Body of pancreas (tissue), 4 donors: Measurements from ENCODE around the gene CNTNAP2.

Source experiments
- CTCF ChIP-seq, 7 experiments: fragments of 450-650 bp in 4 of 7; fragments of 200-600 bp in 3 of 7; sonication (generic) in 3 of 7; IDR thresholded peaks; one replicate each; pipeline ENCODE4 v1.5.1; 2016 to 2019; ENCODE audit warnings: antibody characterized with exemption in 7 of 7
- POLR2A ChIP-seq, 3 donors: fragments of 450-650 bp; IDR thresholded peaks; one replicate each; pipeline ENCODE4 v1.6.1; 2016; ENCODE audit warnings: antibody characterized with exemption in 3 of 3, mild to moderate bottlenecking in 2 of 3

DNA sequence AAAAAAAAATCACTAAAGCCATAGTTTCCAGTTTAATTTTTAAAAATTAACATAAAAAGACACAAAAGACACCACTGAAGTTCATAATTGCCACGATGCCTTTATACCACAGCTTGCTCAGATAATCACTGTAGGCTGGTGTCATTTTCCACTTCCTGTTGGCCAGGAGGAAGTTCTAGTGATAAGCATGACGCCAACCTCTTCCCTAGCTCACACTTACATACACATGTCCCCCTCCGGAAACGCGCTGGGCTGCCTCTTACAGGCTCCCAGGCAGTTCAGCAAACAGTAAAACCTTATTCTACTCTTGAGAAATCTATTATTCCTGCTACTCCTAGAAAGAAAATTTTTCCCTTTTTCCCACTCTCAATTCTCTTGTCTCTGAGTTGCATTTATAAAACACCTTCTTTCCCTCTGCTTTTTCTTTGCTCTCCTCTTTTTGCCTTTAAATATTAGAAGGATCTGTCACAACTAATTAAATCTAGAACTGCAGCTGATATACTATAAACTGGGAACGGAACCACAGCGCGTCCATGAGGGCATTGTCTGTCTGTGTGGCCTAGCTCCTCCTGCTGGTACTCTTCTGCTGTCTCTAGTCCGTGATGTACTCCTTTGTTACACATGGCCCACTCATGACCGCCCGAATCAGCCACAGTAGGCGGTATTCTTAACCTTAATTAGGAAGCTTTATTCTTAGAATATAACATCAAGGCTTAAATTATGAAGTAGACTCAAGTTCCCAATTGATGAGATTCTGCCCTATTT is 664.9 kb downstream of the CNTNAP2 start:
- no peak for TF ChIP-seq POLR2A (IDR thresholded peaks at IDR 0.05)
- no peak for TF ChIP-seq CTCF (IDR thresholded peaks at IDR 0.05)
